ENCODE results near the gene DDAH1. TPM values are rescaled to one million over a fixed set of nuclear protein-coding genes. Genes with fewer than 3 reads are reported as not detected.

Gene DDAH1
- total RNA-seq, 1 donor: 0.21 TPM

DNA sequence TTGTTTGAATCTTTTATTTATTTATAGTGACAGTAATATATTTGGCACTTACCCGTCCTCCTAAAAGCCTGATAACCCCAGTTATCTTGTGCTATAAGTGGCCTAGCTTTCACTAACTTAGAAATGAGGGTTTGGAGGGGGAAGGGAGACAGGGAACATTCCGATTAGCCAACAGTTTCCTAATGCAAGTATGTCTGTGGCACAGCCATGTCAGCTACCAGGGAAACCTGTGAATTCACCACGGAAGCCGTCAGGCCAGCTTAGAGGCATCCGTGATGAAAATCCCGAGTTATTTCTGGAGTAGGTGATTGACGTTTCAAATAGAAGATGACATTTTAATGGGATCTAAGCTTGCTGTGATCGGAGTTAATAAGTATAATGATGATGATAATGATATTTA is 149.2 kb downstream of the DDAH1 start:
- no peaks in the 10 kb centered on the region for H3K9me3 ChIP-seq (ENCODE audit: low read depth, low read length)
- peaks cover 14% of the 10 kb centered on the region for H3K27me3 ChIP-seq (ENCODE audit: insufficient read depth, low read length)
- H3K4me3 ChIP-seq (ENCODE audit: low read length): no peak overlapping the region
- no peaks in the 10 kb centered on the region for H3K4me1 ChIP-seq (ENCODE audit: insufficient read depth, low read length)

DNA sequence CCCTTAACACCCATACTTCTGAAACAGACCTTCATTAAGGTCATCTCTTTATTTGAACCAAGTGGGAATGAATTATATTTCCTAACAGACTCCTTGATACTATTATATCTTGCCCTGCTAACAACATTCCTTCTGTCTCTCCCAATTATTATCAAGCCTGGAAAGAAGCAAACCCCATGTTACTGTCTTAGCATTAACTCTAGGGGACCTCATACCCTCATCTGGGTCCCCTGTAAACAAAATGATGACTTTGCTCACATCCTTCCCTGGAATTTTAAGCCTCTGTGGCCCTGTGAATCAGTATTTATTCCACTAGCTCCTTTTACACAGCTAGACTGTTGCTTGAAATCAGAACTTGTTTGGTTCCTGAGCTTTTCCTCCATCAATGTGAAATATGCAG is 150.2 kb downstream of the DDAH1 start:
- no peaks in the 10 kb centered on the region for H3K9me3 ChIP-seq (ENCODE audit: low read depth, low read length)
- no peak overlapping the region for H3K4me3 ChIP-seq (ENCODE audit: low read length)
- no peaks in the 10 kb centered on the region for H3K4me1 ChIP-seq (ENCODE audit: insufficient read depth, low read length)
- H3K27me3 ChIP-seq (ENCODE audit: insufficient read depth, low read length): peaks cover 19% of the 10 kb centered on the region

DNA sequence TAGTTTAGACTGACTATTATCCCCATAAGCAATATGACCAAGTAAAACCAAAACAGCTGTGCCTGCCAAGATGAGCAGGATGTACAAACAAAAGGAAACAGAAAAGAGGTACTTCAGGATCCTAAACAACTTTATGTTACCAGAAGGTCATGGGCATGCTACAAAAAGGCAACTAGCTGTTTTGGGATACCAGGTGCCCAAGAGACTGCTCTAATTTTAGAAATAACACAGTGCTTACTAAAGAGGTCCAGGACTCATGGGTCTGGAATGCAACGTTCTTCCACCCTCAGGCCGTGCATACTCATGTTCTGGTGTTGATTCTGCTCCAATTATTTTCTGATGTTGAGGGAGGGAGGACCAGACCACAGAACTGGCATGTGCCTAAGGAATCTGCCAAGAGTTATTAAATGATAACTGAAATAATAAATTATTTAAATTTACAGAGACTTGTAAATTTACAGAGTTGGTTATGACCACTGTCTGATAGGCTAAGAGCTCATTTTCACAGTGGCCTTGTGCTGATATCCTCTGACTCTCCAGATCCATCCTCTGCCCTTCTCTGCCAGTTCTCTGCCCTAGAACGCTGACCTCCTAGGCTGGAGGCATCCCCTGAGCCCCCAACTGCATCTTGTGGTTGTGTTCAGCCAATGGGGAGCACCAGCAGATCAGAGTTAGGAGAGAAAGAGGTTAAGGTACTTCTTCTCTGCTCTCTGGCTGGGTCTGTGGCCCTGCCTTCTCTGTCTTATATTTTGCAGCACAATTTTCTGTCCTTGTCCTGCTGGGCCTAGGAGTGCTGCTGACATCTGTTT is 150.9 kb downstream of the DDAH1 start:
- H3K4me3 ChIP-seq (ENCODE audit: low read length): no peak overlapping the region
- no peaks in the 10 kb centered on the region for H3K4me1 ChIP-seq (ENCODE audit: insufficient read depth, low read length)
- H3K27me3 ChIP-seq (ENCODE audit: insufficient read depth, low read length): peaks cover 25% of the 10 kb centered on the region
- H3K9me3 ChIP-seq (ENCODE audit: low read depth, low read length): no peaks in the 10 kb centered on the region

DNA sequence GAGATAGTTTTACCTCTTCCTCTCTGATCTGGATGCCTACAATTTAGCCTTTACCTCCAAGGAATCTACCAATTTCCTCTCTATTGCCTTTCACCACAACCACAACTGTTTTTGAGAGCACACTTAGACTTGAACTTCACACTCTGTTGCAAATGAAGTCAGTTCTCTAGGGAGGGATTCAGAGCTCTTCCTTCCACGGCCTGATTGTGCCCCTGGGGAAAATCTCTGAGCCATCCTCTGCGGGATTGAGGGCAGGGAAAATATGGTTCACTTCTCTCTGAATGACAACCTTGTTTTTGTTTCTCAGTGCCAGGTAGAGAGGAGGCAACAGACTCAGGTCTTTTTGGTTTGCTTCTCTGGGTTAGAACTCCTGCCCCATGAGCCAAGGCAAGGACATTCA is 153.1 kb downstream of the DDAH1 start:
- Histone ChIP-seq H3K27me3 (ENCODE audit: insufficient read depth, low read length) (peaks cover 32% of the 10 kb centered on the region), H3K4me3 (ENCODE audit: low read length) (no peak overlapping the region), H3K4me1 (ENCODE audit: insufficient read depth, low read length) (peaks cover 6% of the 10 kb centered on the region), H3K9me3 (ENCODE audit: low read depth, low read length) (no peaks in the 10 kb centered on the region)

DNA sequence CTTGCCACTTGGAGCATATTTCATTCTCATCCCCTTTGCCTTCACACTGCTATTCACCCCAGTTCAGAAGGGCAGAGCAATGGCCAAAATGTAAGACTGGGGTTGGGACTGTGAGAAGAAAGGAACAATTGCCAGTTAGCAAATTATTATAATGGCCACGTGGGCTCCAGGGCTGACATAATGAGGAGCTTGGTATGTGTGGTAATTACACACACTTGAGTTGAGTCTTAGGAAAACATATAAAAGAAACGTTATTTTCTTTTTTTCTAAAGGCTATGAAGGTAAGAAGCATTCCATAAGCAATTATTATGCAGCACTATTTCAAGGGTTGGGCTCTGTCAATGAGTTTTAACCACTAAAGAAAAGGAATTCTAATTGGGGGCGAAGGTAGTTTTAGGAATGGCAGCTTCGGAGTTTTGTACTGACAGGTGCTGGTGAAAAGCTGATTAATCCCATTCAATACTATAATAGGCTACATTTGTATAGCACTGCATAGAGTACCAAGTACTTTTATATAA is 156.1 kb downstream of the DDAH1 start:
- H3K4me1 ChIP-seq (ENCODE audit: insufficient read depth, low read length): peaks cover 6% of the 10 kb centered on the region
- H3K27me3 ChIP-seq (ENCODE audit: insufficient read depth, low read length): peaks cover 32% of the 10 kb centered on the region
- no peak overlapping the region for H3K4me3 ChIP-seq (ENCODE audit: low read length)
- H3K9me3 ChIP-seq (ENCODE audit: low read depth, low read length): no peaks in the 10 kb centered on the region

DNA sequence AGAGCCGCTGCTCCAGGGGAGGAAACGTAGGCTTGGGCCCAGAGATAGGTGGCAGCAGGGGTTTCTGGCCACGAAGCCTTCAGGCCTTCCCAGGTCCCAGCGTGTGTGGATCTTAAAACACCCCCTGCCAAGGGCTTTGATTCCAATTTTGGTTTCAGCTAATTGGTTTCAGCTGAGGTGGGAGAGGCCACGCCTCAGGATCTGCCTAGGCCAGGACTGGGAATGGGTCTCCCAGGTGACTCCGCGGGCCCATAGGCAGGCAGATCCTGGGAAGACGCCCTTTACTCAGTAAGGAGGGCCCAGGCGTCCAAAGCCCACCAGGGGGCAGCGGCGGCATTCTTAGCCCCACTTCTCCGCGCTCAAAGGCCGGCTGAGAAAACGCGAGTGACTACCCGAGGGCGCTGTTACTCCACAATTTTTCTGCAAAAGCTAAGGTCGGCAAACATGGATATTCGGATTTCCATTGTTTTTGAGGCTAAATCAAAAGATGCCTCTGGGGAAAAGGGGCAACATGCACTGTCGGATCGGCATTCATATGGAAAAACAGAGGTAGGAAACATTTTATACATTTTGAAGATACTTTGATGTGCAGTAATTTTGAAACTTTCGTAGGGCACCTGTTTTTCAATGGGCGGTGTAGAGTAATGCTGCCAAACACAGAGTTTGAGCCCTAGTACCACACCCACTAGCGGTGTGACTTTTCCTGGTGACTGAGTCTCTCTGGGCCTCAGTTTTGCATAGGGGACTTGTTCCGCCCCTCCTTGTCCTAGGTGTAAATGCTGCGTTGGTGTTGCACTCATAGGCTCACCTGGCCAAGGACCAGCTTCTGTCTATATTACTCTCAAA is 156.7 kb downstream of the DDAH1 start:
- no peaks in the 10 kb centered on the region for H3K9me3 ChIP-seq (ENCODE audit: low read depth, low read length)
- H3K27me3 ChIP-seq (ENCODE audit: insufficient read depth, low read length): peaks cover 32% of the 10 kb centered on the region
- no peak overlapping the region for H3K4me3 ChIP-seq (ENCODE audit: low read length)
- H3K4me1 ChIP-seq (ENCODE audit: insufficient read depth, low read length): peaks cover 6% of the 10 kb centered on the region

DNA sequence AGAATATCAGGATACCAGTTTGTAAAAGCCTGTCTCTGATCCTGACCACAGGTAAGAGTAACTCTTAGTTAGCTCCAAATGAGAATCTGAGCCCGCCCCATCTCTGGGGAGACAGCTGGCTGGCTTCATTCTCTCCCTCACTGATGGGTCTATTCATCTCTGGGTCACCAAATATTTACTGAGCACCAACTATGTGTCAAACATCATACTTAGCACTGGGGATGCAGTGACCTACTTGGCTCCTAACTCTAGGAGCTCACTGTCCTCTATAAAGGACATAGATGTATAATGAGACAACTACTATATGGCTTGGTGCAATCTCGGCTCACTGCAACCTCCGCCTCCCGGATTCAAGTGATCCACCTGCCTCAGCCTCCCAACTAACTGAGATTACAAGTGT is 158.7 kb downstream of the DDAH1 start:
- H3K9me3 ChIP-seq (ENCODE audit: low read depth, low read length): no peaks in the 10 kb centered on the region
- H3K27me3 ChIP-seq (ENCODE audit: insufficient read depth, low read length): peaks cover 32% of the 10 kb centered on the region
- H3K4me1 ChIP-seq (ENCODE audit: insufficient read depth, low read length): peaks cover 6% of the 10 kb centered on the region
- H3K4me3 ChIP-seq (ENCODE audit: low read length): no peak overlapping the region

DNA sequence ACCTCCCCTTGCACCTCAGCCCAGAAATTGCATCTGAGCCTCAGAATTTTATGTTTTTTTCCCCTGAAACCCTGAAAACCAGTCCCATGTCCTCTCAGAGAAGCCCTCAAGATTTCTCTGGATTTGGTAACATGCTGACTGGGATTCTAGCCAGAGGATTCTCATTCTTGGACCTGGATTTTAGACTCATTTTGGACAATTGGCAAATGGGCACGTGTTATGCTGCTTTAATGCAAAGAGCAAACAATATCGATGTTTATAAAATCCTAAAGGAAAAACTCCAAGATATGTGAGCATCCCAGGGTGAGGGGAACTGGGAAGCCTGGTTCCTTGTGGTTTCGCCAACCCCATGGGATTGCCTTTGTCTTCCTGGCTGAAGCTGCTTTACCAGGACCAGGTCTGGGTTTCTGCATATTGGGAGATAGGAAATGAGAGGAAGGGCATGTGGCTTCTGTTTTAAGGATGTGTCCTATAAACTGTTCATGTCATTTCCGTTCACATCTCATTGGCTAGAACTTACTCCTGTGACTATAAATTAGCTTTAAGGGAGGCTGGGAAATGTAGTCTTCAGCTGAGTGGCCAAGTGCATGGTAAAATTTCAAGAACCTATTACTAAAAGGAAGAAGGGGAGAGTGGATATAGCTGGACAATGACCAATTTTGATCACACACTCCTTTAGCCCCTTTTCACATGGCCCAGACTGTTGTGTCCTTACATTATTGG is 161.4 kb downstream of the DDAH1 start:
- Histone ChIP-seq H3K4me1 (ENCODE audit: insufficient read depth, low read length) (peaks cover 10% of the 10 kb centered on the region), H3K27me3 (ENCODE audit: insufficient read depth, low read length) (peaks cover 8% of the 10 kb centered on the region)

DNA sequence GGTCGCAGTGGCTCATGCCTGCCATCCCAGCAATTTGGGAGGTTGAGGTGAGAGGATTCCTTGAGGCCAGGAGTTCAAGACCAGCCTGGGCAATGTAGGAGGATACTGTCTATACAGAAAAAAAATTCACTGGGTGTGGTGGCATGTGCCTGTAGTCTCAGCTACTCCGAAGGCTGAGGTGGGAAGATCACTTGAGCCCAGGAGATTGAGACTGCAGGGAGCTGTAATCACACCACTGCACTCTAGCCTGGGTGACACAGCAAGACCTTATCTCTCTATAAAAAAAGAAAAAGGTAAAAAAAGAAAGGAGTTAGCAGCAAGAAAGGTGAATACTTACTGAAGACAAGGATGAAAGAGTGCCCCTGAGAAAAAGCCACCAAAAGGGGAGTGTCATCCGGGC is 164.8 kb downstream of the DDAH1 start:
- H3K27me3 ChIP-seq (ENCODE audit: insufficient read depth, low read length): no peaks in the 10 kb centered on the region
- no peak overlapping the region for H3K4me3 ChIP-seq (ENCODE audit: low read length)
- H3K4me1 ChIP-seq (ENCODE audit: insufficient read depth, low read length): peaks cover 16% of the 10 kb centered on the region
- no peaks in the 10 kb centered on the region for H3K9me3 ChIP-seq (ENCODE audit: low read depth, low read length)

More for the DNA sequence above, 161.4 kb downstream of the DDAH1 start:
- no peak overlapping the region for H3K4me3 ChIP-seq (ENCODE audit: low read length)
- H3K9me3 ChIP-seq (ENCODE audit: low read depth, low read length): no peaks in the 10 kb centered on the region

DNA sequence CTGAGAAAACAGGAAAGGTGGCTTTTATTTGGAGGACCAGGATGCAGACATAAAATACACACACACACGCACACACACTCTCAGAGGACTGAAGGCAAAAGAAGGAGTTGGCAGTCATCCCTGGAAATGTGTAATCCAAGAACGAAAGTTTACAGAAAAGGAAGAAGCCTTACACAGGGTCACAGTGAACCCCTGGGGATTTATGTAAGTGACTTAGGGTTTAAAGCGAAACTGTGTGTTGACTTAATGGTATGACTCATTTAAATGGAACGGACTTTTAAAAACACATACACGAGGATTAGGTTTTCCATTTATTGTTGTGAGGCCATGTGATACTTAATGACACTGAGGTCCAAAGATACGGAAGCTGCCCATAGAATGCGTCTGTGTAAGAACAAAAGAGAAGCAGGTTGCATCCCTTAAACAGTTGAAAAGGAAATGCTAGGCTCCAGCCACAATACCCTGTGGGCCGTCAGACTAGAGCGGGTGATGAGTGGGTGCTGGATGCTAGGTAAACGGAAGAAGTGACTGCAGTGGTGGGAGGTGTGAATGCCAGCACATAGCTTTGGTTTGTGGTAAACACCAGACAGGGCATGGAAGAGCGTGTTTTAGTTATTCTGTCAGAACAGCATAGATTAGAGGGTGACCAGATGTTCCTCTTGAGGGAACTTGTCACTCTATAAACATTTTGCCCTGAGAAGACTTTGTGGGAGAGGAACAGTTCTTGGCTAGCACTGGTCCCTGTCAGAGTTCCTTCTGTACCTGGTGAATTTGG is 166.9 kb downstream of the DDAH1 start:
- no peaks in the 10 kb centered on the region for H3K27me3 ChIP-seq (ENCODE audit: insufficient read depth, low read length)
- no peaks in the 10 kb centered on the region for H3K9me3 ChIP-seq (ENCODE audit: low read depth, low read length)
- H3K4me1 ChIP-seq (ENCODE audit: insufficient read depth, low read length): peaks cover 16% of the 10 kb centered on the region
- H3K4me3 ChIP-seq (ENCODE audit: low read length): no peak overlapping the region

DNA sequence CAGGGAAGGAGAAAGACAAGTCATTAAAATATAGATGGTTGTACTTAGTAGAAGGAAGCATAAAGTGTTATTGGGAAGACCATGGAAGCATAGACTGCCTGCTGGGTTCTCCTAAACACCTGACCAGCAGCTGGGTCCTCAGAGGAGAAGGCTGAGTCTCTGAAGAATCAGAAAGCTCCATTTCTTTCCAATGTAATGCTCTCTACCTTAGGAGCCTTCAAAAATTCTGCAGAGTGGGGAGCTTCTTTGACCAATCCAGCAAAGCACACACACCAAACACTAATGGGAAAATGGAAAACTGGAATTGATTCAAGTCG is 167.5 kb downstream of the DDAH1 start:
- no peaks in the 10 kb centered on the region for H3K9me3 ChIP-seq (ENCODE audit: low read depth, low read length)
- peaks cover 16% of the 10 kb centered on the region for H3K4me1 ChIP-seq (ENCODE audit: insufficient read depth, low read length)
- H3K4me3 ChIP-seq (ENCODE audit: low read length): no peak overlapping the region
- H3K27me3 ChIP-seq (ENCODE audit: insufficient read depth, low read length): no peaks in the 10 kb centered on the region

DNA sequence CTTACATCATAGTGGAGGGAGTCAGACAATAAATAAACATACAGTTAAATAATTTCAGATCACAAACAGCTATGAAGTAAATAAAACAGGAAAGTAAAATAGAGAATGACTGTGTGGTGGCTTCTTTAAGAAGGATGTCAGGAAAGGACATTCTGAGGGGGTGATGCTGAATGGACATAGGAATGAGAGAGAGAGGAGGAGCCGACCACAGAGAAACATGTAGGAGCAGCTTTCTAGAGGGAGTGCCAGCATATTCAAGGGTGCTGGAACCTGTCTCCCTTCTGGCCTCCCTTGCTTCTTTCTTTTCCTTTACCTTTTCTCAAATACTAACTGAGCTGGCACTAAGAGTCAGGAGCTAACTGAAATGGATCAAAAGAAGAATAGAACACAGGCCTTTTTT is 168.0 kb downstream of the DDAH1 start:
- Histone ChIP-seq H3K4me3 (ENCODE audit: low read length) (no peak overlapping the region), H3K4me1 (ENCODE audit: insufficient read depth, low read length) (peaks cover 16% of the 10 kb centered on the region), H3K9me3 (ENCODE audit: low read depth, low read length) (no peaks in the 10 kb centered on the region), H3K27me3 (ENCODE audit: insufficient read depth, low read length) (no peaks in the 10 kb centered on the region)

DNA sequence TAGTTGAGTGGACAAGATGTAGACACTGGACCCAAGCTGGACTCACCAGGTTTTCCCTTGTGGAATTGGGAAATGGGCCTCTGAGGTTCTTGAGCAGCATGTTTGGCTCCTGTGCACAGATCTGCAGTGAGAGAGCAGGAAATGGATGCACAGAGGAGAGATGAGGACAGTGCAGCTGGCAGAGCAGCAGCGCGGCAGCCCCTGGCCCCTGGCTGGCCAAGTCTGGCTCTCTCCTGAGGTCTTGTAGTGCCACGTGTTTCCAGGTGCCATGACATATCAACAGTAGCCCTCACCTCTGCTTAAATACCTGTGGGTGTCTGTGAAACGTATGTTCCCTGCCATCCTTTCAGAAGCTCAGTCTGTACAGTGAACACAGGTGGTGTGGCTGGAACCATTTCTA is 169.3 kb downstream of the DDAH1 start:
- Histone ChIP-seq H3K4me3 (ENCODE audit: low read length) (no peak overlapping the region), H3K27me3 (ENCODE audit: insufficient read depth, low read length) (no peaks in the 10 kb centered on the region), H3K9me3 (ENCODE audit: low read depth, low read length) (no peaks in the 10 kb centered on the region), H3K4me1 (ENCODE audit: insufficient read depth, low read length) (peaks cover 16% of the 10 kb centered on the region)

DNA sequence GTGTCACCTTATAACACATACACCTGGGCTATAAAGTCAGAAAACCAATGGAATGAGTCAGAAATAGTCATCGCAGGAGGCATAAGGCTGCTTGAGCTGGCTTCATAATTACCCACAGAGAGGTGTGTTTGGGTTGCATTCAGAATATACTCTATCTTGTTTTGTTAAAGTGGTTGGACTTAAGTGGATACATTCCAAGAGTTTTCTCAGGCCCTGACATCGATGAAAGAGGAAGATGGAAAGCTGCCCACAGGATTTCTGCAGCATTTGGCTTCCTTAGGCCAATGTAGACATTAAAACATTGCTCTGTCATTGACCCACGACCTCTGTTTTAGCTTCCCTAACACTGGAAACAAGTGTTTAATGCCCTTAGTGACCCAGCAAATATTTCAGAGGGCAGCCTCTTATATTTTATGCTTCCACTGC is 169.9 kb downstream of the DDAH1 start:
- Histone ChIP-seq H3K9me3 (ENCODE audit: low read depth, low read length) (no peaks in the 10 kb centered on the region), H3K4me3 (ENCODE audit: low read length) (no peak overlapping the region), H3K27me3 (ENCODE audit: insufficient read depth, low read length) (no peaks in the 10 kb centered on the region), H3K4me1 (ENCODE audit: insufficient read depth, low read length) (peaks cover 16% of the 10 kb centered on the region)

Data from mononuclear cell (primary cell).